Neural cell (in vitro differentiated cells): Measurements from ENCODE around the gene MAGEB6.

Experiments
- CTCF ChIP-seq: fragments of 450-650 bp; IDR thresholded peaks from 2 replicates; pipeline ENCODE4 v1.5.1; 2014; ENCODE audit warnings: antibody characterized with exemption, mild to moderate bottlenecking, moderate library complexity; ENCODE audit not compliant: poor library complexity, severe bottlenecking
- EP300 ChIP-seq: fragments of 450-650 bp; conservative IDR thresholded peaks from 2 replicates; pipeline ENCODE4 v1.6.1; 2014; ENCODE audit warnings: antibody characterized with exemption, mild to moderate bottlenecking, moderate library complexity; ENCODE audit not compliant: poor library complexity, severe bottlenecking
- EZH2 ChIP-seq: fragments of 200-600, 300-800 bp; shearing (Covaris generic), sonication (generic); IDR thresholded peaks from 2 replicates; pipeline ENCODE4 v1.6.1; 2014; ENCODE audit warnings: antibody characterized with exemption, low read length, borderline replicate concordance, mild to moderate bottlenecking; ENCODE audit not compliant: insufficient read depth, poor library complexity, severe bottlenecking
- MXI1 ChIP-seq: fragments of 450-650 bp; conservative IDR thresholded peaks from 2 replicates; pipeline ENCODE4 v1.6.1; 2014; ENCODE audit warnings: antibody characterized with exemption, mild to moderate bottlenecking; ENCODE audit not compliant: poor library complexity, severe bottlenecking
- POLR2AphosphoS5 ChIP-seq: IDR thresholded peaks from 2 replicates; pipeline ENCODE4 v1.6.1; 2012
- RAD21 ChIP-seq: fragments of 450-650 bp; conservative IDR thresholded peaks from 2 replicates; pipeline ENCODE4 v1.6.1; 2014; ENCODE audit warnings: antibody characterized with exemption, mild to moderate bottlenecking, moderate library complexity
- REST ChIP-seq: IDR thresholded peaks from 2 replicates; pipeline ENCODE4 v1.6.1; 2012; ENCODE audit warnings: borderline replicate concordance
- SMC3 ChIP-seq: fragments of 450-650 bp; conservative IDR thresholded peaks from 2 replicates; pipeline ENCODE4 v1.6.1; 2014; ENCODE audit warnings: antibody characterized with exemption, mild to moderate bottlenecking, moderate library complexity; ENCODE audit not compliant: poor library complexity
- TAF1 ChIP-seq: IDR thresholded peaks from 2 replicates; pipeline ENCODE4 v1.6.1; 2012; ENCODE audit warnings: low read depth

- TF ChIP-seq POLR2AphosphoS5 (no peak), EZH2 (no peak), TAF1 (no peak), EP300 (no peak), CTCF (no peak), RAD21 (no peak), REST (no peak), MXI1 (no peak), SMC3 (no peak)
These were observed 15.8 kb downstream of the MAGEB6 start for GRCh38 chrX:26208012-26208411.
